Panc1 (cell line): ENCODE measurements around the gene PRR35.

ENCODE experiments used
- POLR2AphosphoS5 ChIP-seq: IDR thresholded peaks from 2 replicates; pipeline ENCODE4 v1.6.1; 2012; ENCODE audit warnings: mild to moderate bottlenecking, low read depth, low read length, moderate library complexity
- SIN3A ChIP-seq: IDR thresholded peaks from 2 replicates; pipeline ENCODE4 v1.6.1; 2012; ENCODE audit warnings: low read depth, mild to moderate bottlenecking, low read length, moderate library complexity, borderline replicate concordance; ENCODE audit not compliant: insufficient read depth
- TF ChIP-seq, protein P1 (sequence below): fragments of 450-650 bp; IDR thresholded peaks from 2 replicates; pipeline ENCODE4 v1.5.1; 2017; ENCODE audit warnings: mild to moderate bottlenecking
- TF ChIP-seq, protein P2 (sequence below), 2 experiments: IDR thresholded peaks; 2 replicates each; pipeline ENCODE4 v1.6.1; 2011 to 2012; ENCODE audit warnings: low read depth in 2 of 2, control low read depth in 1 of 2, low read length in 1 of 2, mild to moderate bottlenecking in 1 of 2, moderate library complexity in 1 of 2; ENCODE audit not compliant: insufficient read depth in 1 of 2

DNA sequence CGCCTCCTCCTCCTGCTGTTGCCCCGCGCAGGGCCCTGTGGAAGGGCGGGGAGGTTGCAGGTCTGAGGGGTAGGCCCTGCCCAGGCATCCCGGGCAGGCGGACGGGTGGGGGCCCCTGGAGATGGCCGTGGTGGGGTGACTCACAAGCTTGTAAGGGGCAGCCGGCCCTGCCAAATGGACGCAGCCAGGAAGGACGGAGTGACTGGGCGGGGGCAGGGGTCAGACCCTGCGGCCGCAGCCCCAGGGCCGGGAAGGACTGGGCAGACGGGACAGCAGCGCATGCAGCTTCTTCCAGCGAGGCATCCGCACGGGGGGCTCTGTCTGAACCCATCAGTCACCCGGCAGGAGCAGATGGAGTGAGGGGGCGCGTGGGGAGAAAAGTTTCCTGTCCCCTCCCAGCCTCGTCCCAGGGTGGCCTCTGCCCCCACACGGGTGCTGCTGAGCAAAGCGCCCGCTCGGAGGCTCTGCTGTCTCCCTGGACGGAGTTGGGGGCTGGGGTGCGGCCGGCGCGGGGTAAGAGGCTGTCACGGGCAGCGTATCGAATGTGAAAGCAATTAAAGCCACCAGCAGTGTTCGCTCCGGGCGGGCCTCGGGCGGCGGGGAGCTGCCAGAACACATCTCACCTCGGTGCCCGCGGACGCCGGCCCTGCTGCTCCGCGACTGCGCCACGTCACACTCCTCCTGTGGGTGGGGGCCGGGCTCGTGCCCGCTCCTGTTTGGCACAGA is 5.4 kb upstream of the PRR35 start:
- TF ChIP-seq, protein P1, sequence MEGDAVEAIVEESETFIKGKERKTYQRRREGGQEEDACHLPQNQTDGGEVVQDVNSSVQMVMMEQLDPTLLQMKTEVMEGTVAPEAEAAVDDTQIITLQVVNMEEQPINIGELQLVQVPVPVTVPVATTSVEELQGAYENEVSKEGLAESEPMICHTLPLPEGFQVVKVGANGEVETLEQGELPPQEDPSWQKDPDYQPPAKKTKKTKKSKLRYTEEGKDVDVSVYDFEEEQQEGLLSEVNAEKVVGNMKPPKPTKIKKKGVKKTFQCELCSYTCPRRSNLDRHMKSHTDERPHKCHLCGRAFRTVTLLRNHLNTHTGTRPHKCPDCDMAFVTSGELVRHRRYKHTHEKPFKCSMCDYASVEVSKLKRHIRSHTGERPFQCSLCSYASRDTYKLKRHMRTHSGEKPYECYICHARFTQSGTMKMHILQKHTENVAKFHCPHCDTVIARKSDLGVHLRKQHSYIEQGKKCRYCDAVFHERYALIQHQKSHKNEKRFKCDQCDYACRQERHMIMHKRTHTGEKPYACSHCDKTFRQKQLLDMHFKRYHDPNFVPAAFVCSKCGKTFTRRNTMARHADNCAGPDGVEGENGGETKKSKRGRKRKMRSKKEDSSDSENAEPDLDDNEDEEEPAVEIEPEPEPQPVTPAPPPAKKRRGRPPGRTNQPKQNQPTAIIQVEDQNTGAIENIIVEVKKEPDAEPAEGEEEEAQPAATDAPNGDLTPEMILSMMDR: no peak
- no peak for TF ChIP-seq SIN3A
- TF ChIP-seq, protein P2, sequence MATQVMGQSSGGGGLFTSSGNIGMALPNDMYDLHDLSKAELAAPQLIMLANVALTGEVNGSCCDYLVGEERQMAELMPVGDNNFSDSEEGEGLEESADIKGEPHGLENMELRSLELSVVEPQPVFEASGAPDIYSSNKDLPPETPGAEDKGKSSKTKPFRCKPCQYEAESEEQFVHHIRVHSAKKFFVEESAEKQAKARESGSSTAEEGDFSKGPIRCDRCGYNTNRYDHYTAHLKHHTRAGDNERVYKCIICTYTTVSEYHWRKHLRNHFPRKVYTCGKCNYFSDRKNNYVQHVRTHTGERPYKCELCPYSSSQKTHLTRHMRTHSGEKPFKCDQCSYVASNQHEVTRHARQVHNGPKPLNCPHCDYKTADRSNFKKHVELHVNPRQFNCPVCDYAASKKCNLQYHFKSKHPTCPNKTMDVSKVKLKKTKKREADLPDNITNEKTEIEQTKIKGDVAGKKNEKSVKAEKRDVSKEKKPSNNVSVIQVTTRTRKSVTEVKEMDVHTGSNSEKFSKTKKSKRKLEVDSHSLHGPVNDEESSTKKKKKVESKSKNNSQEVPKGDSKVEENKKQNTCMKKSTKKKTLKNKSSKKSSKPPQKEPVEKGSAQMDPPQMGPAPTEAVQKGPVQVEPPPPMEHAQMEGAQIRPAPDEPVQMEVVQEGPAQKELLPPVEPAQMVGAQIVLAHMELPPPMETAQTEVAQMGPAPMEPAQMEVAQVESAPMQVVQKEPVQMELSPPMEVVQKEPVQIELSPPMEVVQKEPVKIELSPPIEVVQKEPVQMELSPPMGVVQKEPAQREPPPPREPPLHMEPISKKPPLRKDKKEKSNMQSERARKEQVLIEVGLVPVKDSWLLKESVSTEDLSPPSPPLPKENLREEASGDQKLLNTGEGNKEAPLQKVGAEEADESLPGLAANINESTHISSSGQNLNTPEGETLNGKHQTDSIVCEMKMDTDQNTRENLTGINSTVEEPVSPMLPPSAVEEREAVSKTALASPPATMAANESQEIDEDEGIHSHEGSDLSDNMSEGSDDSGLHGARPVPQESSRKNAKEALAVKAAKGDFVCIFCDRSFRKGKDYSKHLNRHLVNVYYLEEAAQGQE (IDR thresholded peaks at IDR 0.05; ENCODE audit: insufficient read depth in 1 of 2, low read depth in 2 of 2, low read length in 1 of 2): no peak
- no peak for TF ChIP-seq POLR2AphosphoS5
